AG09309 (cell line): Measurements from ENCODE around the gene PBRM1.

ENCODE experiments used
- DNase-seq: peaks from one replicate; pipeline ENCODE4 v3.0.0-alpha.2; 2010; ENCODE audit warnings: low read depth
- H3K4me3 ChIP-seq: 2 replicates; pipeline ENCODE4 v1.5.1; 2011; ENCODE audit warnings: mild to moderate bottlenecking, low read depth, low read length, moderate library complexity; ENCODE audit not compliant: control insufficient read depth
- CTCF ChIP-seq: IDR thresholded peaks from 2 replicates; pipeline ENCODE4 v1.5.1; 2011; ENCODE audit warnings: mild to moderate bottlenecking, low read depth, low read length, inconsistent platforms; ENCODE audit not compliant: insufficient read depth, control insufficient read depth; ENCODE audit errors: missing control alignments

Gene PBRM1

GRCh38 chr3:52693071-52693470 lies 7.4 kb upstream of the PBRM1 start:
- H3K4me3 ChIP-seq: no peak overlapping the region
- TF ChIP-seq CTCF: no peak
- DNase-seq: no peak

- no peak for TF ChIP-seq CTCF
- no peak overlapping the region for H3K4me3 ChIP-seq
- DNase-seq: no peak
These were observed 4.8 kb upstream of the PBRM1 start for GRCh38 chr3:52690560-52690959.

- H3K4me3 ChIP-seq: no peak overlapping the region
- no peak for TF ChIP-seq CTCF
- DNase-seq: no peak
These were observed 3.4 kb upstream of the PBRM1 start for GRCh38 chr3:52689151-52689550.

- TF ChIP-seq CTCF: no peak
- H3K4me3 ChIP-seq: no peak overlapping the region
- no peak for DNase-seq
These were observed 2.6 kb upstream of the PBRM1 start for GRCh38 chr3:52688266-52688665.

- DNase-seq: no peak
These were observed 416 bp downstream of the PBRM1 start for GRCh38 chr3:52685285-52685708.

GRCh38 chr3:52684184-52684583 lies 1.5 kb downstream of the PBRM1 start:
- H3K4me3 ChIP-seq: no peak overlapping the region
- no peak for DNase-seq
- no peak for TF ChIP-seq CTCF

More at GRCh38 chr3:52685285-52685708, 416 bp downstream of the PBRM1 start:
- TF ChIP-seq CTCF: no peak
- H3K4me3 ChIP-seq: peak overlapping the region; percentile 88

GRCh38 chr3:52683611-52684010 lies 2.1 kb downstream of the PBRM1 start:
- no peak overlapping the region for H3K4me3 ChIP-seq
- DNase-seq: no peak
- TF ChIP-seq CTCF: no peak
